ENCODE measurements around the gene TVP23C. TPM values are rescaled to one million over a fixed set of nuclear protein-coding genes. Genes with fewer than 3 reads are reported as not detected.

TVP23C gene
- total and polyA plus RNA-seq, 2 donors (not counting 3 experiments of a cell fraction or from before 2014, with no cell fraction given), result 6.4 to 36.3 TPM

DNA sequence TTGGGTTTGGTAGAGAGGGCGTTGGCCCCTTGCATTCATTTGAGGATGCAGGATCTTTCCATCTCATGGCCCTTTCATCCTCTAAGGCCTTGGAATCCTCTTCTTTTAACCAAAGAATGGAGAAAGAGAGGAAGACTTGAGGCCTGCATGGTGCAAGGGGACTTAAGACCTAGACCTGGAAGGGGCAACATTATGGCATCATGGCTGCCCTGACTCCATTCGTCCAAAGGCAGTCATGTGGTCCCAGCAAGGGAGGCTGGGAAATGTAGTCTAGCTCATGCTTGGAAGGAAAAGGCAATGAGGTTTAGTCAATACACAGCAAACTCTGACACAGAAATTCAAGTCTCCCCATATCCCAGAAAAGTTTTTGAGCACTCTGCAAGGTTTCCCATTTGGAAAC is 65.2 kb downstream of the TVP23C start:
- dilution Hi-C loops (cut with MboI; ENCODE audit: extremely low pct_ligation_motif_present, low sequenced_read_pairs), result no loop called here
- Histone ChIP-seq H3K9me1 (replicated peaks; ENCODE audit: control insufficient read depth, extremely low read depth, insufficient read depth, low read length) (no peaks in the 10 kb centered on the region), H3K79me2 (ENCODE audit: control insufficient read depth, insufficient read depth, low read length) (no peaks in the 10 kb centered on the region), H3K9me3 (replicated peaks; ENCODE audit: control insufficient read depth, insufficient read depth, low read length) (no peaks in the 10 kb centered on the region), H3K4me1 (ENCODE audit: control insufficient read depth, extremely low read depth, insufficient read depth, low read length) (peaks cover 15% of the 10 kb centered on the region), H3K9ac (replicated peaks; ENCODE audit: extremely low read depth, insufficient read depth, low read length) (no peak overlapping the region), H2AFZ (ENCODE audit: low read depth, low read length) (no peak overlapping the region), H3K27ac (ENCODE audit: insufficient read depth, low read depth, low read length) (no peak overlapping the region), H4K20me1 (replicated peaks; ENCODE audit: control insufficient read depth, extremely low read depth, insufficient read depth, low read length) (no peaks in the 10 kb centered on the region), H3K4me2 (ENCODE audit: insufficient read depth, low read length) (no peak overlapping the region), H3K4me3 (replicated peaks in 1 of 3; ENCODE audit: insufficient read depth in 1 of 3, low read depth in 1 of 3, low read length in 3 of 3) (no peak overlapping the region), H3K36me3 (ENCODE audit: control insufficient read depth in 2 of 2, extremely low read depth in 1 of 2, insufficient read depth in 2 of 2, low read length in 2 of 2) (peaks cover 4 to 6% of the 10 kb centered on the region in 2 experiments), H3K27me3 (ENCODE audit: control insufficient read depth in 2 of 2, insufficient read depth in 2 of 2, low read length in 2 of 2) (no peaks in the 10 kb centered on the region)
- BruUV-seq (replicated peaks), result no TSS peak
- DNase-seq (ENCODE audit: low read depth, low spot score) (no peak), FAIRE-seq (no peak)
- TF ChIP-seq, protein P1, sequence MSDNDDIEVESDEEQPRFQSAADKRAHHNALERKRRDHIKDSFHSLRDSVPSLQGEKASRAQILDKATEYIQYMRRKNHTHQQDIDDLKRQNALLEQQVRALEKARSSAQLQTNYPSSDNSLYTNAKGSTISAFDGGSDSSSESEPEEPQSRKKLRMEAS (IDR thresholded peaks at IDR 0.05; ENCODE audit: insufficient read depth, insufficient read length), result no peak
- TF ChIP-seq POLR2A (IDR thresholded peaks at IDR 0.05; ENCODE audit: low read depth, low read length), result no peak
- TF ChIP-seq FOS (IDR thresholded peaks at IDR 0.05; ENCODE audit: borderline replicate concordance, insufficient read depth, low read length), result no peak
- no peak for TF ChIP-seq EZH2 (IDR thresholded peaks at IDR 0.05; ENCODE audit: borderline replicate concordance, low read depth, low read length, severe bottlenecking)
- no peak for TF ChIP-seq JUN (IDR thresholded peaks at IDR 0.05; ENCODE audit: borderline replicate concordance, insufficient read depth, insufficient read length, low read depth)
- TF ChIP-seq GATA2 (IDR thresholded peaks at IDR 0.05; ENCODE audit: insufficient read depth, insufficient read length, low read depth, low read length), result no peak
- TF ChIP-seq MYC (IDR thresholded peaks at IDR 0.05; ENCODE audit: low read depth, low read length), result no peak
- TF ChIP-seq POLR2AphosphoS5 (IDR thresholded peaks at IDR 0.05; ENCODE audit: insufficient read depth, low read depth, low read length), result no peak
- TF ChIP-seq, protein P2, sequence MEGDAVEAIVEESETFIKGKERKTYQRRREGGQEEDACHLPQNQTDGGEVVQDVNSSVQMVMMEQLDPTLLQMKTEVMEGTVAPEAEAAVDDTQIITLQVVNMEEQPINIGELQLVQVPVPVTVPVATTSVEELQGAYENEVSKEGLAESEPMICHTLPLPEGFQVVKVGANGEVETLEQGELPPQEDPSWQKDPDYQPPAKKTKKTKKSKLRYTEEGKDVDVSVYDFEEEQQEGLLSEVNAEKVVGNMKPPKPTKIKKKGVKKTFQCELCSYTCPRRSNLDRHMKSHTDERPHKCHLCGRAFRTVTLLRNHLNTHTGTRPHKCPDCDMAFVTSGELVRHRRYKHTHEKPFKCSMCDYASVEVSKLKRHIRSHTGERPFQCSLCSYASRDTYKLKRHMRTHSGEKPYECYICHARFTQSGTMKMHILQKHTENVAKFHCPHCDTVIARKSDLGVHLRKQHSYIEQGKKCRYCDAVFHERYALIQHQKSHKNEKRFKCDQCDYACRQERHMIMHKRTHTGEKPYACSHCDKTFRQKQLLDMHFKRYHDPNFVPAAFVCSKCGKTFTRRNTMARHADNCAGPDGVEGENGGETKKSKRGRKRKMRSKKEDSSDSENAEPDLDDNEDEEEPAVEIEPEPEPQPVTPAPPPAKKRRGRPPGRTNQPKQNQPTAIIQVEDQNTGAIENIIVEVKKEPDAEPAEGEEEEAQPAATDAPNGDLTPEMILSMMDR (IDR thresholded peaks at IDR 0.05; ENCODE audit: extremely low read depth in 1 of 2, insufficient read depth in 1 of 2, low read depth in 1 of 2, low read length in 2 of 2), result no peak
- ChIA-PET CTCF (interaction anchor here (1.1 to 7.4 kb wide), 3 partner anchors 8 to 236 kb away, joined by 3 to 410 read pairs (median 7); partner anchors contain the start of gene PMP22), POLR2A (no interaction called here)
- intact Hi-C loops (cut with micrococcal nuclease), result no loop called here

All from endothelial cell of umbilical vein (primary cell).